AG09309 (cell line): ENCODE results near the gene GPR50.

Source experiments
- DNase-seq: peaks from one replicate; pipeline ENCODE4 v3.0.0-alpha.2; 2010; ENCODE audit warnings: low read depth
- H3K4me3 ChIP-seq: 2 replicates; pipeline ENCODE4 v1.5.1; 2011; ENCODE audit warnings: mild to moderate bottlenecking, low read depth, low read length, moderate library complexity; ENCODE audit not compliant: control insufficient read depth
- CTCF ChIP-seq: IDR thresholded peaks from 2 replicates; pipeline ENCODE4 v1.5.1; 2011; ENCODE audit warnings: mild to moderate bottlenecking, low read depth, low read length, inconsistent platforms; ENCODE audit not compliant: insufficient read depth, control insufficient read depth; ENCODE audit errors: missing control alignments

The GPR50 gene

GRCh38 chrX:151161690-151162089 is 14.7 kb upstream of the GPR50 start:
- DNase-seq: no peak
- TF ChIP-seq CTCF: no peak
- H3K4me3 ChIP-seq: no peak overlapping the region

- no peak for DNase-seq
- H3K4me3 ChIP-seq: no peak overlapping the region
- TF ChIP-seq CTCF: no peak
Observed at GRCh38 chrX:151167791-151168345, 8.5 kb upstream of the GPR50 start.

- no peak for DNase-seq
- no peak overlapping the region for H3K4me3 ChIP-seq
- TF ChIP-seq CTCF: no peak
Observed at GRCh38 chrX:151169783-151170182, 6.6 kb upstream of the GPR50 start.

- no peak for TF ChIP-seq CTCF
- no peak overlapping the region for H3K4me3 ChIP-seq
- DNase-seq: no peak
Observed at GRCh38 chrX:151174581-151175282, 1.7 kb upstream of the GPR50 start.

GRCh38 chrX:151175283-151176062 is 911 bp upstream of the GPR50 start:
- H3K4me3 ChIP-seq: no peak overlapping the region

More at GRCh38 chrX:151175283-151176062, 911 bp upstream of the GPR50 start:
- no peak for DNase-seq
- TF ChIP-seq CTCF: no peak
